ENCODE results near the gene DPH1. TPM values are rescaled to one million over a fixed set of nuclear protein-coding genes. Genes with fewer than 3 reads are reported as not detected.
A peak's percentile ranks its signal among the peaks of the same experiment; 100 is the strongest.

Gene DPH1
- total and polyA plus RNA-seq, 8 donors, result 30.7 to 53.3 (median 46.5) TPM

DNA sequence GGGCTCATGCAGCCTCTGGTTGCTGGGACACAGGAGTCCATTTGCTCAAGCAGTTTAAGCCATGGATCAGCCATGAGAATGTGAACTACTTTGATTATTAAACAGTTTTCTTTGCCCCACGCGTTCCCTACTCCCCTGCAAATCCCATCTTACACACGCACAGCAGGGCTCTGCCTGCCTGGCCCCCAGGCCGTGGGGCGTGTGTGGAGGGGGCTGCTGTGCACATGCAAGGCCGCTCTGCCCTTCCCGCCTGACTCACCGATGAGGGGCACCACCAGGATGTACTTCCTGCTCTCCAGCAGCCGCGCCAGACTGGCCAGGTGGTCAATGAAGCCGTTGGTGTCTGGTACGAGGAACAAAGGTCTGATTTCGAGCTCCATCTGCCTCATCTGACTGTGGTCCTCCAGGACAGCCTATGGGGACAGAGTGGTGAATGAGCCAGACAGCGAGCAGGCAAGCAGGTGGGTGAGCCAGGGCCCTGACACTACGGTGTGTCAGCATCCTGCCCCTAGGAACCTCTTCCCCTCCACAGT, 38.6 kb downstream of the DPH1 start:
- Histone ChIP-seq H3K27me3 (no peaks in the 10 kb centered on the region), H3K36me3 (peaks cover 0 to 41% of the 10 kb centered on the region in 2 donors), H3K4me3 (no peak overlapping the region), H3K9me3 (no peaks in the 10 kb centered on the region), H3K27ac (peak overlapping the region; percentile 45 to 71), H3K4me1 (peaks cover 13 to 67% of the 10 kb centered on the region in 2 donors)
- DNase-seq (no peak), ATAC-seq (no peak)
- intact Hi-C loops (cut with DNase I), result no loop called here
- TF ChIP-seq, protein P1, sequence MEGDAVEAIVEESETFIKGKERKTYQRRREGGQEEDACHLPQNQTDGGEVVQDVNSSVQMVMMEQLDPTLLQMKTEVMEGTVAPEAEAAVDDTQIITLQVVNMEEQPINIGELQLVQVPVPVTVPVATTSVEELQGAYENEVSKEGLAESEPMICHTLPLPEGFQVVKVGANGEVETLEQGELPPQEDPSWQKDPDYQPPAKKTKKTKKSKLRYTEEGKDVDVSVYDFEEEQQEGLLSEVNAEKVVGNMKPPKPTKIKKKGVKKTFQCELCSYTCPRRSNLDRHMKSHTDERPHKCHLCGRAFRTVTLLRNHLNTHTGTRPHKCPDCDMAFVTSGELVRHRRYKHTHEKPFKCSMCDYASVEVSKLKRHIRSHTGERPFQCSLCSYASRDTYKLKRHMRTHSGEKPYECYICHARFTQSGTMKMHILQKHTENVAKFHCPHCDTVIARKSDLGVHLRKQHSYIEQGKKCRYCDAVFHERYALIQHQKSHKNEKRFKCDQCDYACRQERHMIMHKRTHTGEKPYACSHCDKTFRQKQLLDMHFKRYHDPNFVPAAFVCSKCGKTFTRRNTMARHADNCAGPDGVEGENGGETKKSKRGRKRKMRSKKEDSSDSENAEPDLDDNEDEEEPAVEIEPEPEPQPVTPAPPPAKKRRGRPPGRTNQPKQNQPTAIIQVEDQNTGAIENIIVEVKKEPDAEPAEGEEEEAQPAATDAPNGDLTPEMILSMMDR (IDR thresholded peaks at IDR 0.05), result no peak

DNA sequence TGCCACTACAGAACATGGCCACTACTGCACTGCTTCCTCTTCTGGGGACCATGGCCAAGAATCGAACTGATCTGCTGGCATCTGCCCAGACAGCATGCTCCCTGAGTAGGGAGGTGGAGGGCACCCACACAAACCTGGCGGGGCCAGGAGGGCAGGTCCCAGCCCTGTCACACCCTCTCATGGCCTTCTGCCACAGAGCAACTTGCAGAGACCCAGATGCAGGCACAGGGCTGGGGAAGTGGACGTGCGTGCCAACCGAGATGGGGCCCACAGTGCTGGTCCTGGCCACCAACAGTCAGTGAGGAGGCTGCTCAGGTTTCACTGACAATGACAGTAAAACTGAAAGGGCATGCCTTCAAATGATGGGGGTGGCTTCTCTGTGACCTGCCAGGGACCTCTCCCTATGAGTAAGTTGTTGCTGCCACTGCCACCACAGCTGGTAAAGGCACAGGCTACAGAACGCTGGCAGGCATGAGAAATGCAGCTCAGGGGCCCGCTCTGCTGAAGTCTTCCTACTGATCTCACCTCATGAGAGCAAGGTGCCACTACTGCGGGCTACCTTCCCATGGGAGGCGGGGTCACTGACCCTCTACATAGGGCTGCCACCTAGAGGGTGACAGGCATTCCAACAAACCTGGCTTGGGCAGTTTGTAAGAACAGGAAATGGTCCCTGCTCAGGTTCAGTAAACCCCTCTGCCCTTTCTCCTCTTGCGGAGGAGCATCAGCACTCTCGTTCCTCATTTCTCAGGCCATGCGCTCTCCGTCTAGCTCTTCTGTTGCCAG, 40.5 kb downstream of the DPH1 start:
- peak overlapping the region; percentile 80 to 82 for H3K27ac ChIP-seq
- peaks cover 16 to 75% of the 10 kb centered on the region in 2 donors for H3K4me1 ChIP-seq
- ATAC-seq (no peak), DNase-seq (no peak)
- no peaks in the 10 kb centered on the region for H3K9me3 ChIP-seq
- no peak overlapping the region for H3K4me3 ChIP-seq
- H3K36me3 ChIP-seq, result peaks cover 0 to 28% of the 10 kb centered on the region in 2 donors
- intact Hi-C loops (cut with DNase I), result no loop called here
- TF ChIP-seq, protein P1 (IDR thresholded peaks at IDR 0.05), result no peak
- H3K27me3 ChIP-seq, result no peaks in the 10 kb centered on the region

DNA sequence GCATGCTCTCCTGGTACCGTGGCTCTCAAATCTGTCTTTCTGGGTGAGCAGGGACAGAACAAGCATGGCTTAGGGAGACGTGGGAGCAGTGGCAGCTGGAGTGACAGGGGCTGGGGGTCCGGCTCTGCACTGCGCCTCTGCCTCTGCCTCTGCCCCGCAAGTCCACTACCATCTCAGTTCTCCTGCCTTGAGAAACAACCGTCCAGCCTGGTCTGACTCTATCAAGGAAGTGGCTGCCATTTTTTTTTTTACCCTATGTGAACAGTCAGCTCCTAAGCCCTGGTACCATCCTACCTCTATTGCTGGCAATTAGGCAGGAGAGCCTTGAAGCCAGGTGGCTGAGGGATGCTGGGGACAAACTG, 41.1 kb downstream of the DPH1 start:
- Histone ChIP-seq H3K27me3 (no peaks in the 10 kb centered on the region), H3K36me3 (peaks cover 0 to 22% of the 10 kb centered on the region in 2 donors), H3K4me3 (no peak overlapping the region), H3K9me3 (no peaks in the 10 kb centered on the region), H3K27ac (peak overlapping the region; percentile 80 to 82), H3K4me1 (peaks cover 22 to 79% of the 10 kb centered on the region in 2 donors)
- DNase-seq, result no peak
- no peak for ATAC-seq
- TF ChIP-seq, protein P1 (IDR thresholded peaks at IDR 0.05), result no peak
- intact Hi-C loops (cut with DNase I), result no loop called here

DNA sequence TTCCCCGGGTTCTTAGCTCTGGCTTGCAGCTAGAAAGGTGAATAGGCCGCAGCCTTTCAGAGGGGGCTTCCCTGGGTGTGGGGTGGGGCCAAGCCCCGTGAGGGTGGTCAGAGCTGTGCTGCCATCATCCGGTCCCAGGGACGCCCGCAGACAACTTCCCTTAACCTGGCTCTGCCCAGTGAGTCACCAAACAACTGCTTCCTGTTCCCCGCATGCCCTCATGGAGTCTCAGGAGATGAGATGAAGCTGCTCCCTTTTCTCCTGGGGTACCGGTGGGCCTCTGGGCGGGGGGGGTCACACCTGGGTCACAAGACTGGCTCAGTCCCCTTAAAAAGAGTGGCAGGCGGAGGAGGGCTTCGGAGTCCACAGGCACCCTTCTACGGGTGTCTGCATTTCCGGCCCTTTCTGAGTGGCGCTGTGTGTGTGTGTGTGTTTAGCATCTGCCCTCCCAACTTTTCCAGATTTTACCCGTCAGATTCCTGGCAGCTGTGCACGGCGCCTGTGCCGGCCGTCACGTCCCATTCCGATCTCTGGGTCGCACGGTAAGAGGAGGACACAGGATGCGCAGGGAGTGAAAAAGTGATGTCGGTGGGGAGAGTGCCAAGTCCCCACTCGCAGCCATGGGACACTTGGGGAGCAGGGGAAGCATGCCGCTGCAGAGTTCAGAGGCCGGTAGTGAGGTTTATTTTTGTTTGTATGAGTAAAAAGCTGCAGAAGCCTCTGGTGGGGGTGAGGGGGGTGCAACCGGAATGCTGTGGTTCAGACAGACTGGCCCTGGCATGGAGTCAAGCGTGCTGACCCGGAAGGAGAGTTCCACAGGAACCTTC, 41.7 kb downstream of the DPH1 start:
- H3K9me3 ChIP-seq, result no peaks in the 10 kb centered on the region
- H3K27ac ChIP-seq, result peak overlapping the region; percentile 80 to 82
- TF ChIP-seq, protein P1 (IDR thresholded peaks at IDR 0.05), result no peak
- H3K4me3 ChIP-seq, result no peak overlapping the region
- no peaks in the 10 kb centered on the region for H3K27me3 ChIP-seq
- intact Hi-C loops (cut with DNase I), result no loop called here
- peaks cover 29 to 85% of the 10 kb centered on the region in 2 donors for H3K4me1 ChIP-seq
- H3K36me3 ChIP-seq, result peaks cover 0 to 24% of the 10 kb centered on the region in 2 donors
- DNase-seq, result peak in 3 of 4 donors; percentile 53 to 92 (median 82)
- peak; percentile 25 for ATAC-seq

DNA sequence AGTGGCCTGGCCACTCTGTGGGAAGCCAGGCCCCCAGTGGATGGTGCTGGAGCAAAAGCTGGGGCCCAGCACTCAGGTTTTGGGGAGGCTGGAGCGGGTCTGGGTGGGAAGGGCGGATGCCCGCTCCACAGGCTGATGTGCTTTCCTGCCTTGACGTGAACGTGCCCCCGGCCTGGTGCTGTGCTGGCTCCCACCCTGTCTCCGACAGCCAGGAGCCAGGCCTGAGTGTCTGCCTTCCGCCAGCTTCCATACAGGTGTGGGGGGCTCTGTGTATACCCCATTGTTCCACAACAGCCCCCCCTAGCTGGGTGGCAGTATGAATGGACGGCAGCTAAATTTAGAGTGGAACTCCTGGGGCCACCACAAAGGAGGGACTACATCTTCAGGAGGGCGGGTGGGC, 45.0 kb downstream of the DPH1 start:
- DNase-seq (no peak), ATAC-seq (no peak)
- Histone ChIP-seq H3K27me3 (no peaks in the 10 kb centered on the region), H3K9me3 (no peaks in the 10 kb centered on the region), H3K27ac (peak overlapping the region; percentile 56 to 57), H3K36me3 (peaks cover 0 to 29% of the 10 kb centered on the region in 2 donors), H3K4me3 (no peak overlapping the region), H3K4me1 (peaks cover 23 to 64% of the 10 kb centered on the region in 2 donors)
- TF ChIP-seq, protein P1 (IDR thresholded peaks at IDR 0.05), result no peak
- intact Hi-C loops (cut with DNase I), result no loop called here

All from left lung (tissue), 10 donors.